Measurements from ENCODE around the gene RNF138.
A peak's percentile ranks its signal among the peaks of the same experiment; 100 is the strongest.
"Not testable (repeated sequence)": the region's sequence is repeated elsewhere in the genome, so short reads cannot be mapped to it uniquely, and the experiment has no call there.

The RNF138 gene

DNA sequence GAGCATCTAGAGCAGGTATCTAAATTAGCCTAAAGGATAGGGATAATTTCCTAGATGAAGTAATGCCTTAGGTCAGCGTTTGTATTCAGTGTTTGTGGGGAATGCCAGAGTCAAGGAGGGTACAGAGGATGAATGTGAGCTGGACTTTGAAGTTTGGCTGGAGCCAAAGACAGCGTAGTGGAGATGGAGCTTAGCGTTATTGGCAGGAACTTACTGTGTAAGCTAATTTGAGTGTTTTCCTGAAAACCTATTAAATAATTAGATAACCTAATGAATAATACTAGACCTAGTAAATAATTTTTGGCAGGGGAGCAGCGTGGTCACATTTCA is 4.2 kb downstream of the RNF138 start:
- no peak for DNase-seq (ENCODE audit: low spot score)

DNA sequence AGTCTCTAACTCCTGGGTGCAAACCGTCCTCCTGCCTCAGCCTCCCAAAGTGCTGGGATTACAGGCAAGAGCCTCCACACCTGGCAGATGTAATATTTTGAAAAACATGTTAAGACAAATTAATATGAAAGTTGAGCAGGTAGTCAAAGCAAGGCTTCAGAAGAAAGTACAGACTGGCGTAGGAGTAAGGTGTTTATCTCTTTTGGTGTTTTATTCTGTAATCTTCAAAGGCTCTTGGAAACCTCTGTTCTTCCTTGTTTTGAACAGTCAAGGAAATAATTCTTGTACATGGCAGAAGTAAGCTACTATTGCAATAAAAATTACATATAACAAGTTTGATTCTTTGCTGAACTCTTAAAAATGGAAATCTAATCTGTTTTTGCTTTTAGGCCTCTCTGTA is 5.3 kb downstream of the RNF138 start:
- DNase-seq (ENCODE audit: low spot score): no peak

DNA sequence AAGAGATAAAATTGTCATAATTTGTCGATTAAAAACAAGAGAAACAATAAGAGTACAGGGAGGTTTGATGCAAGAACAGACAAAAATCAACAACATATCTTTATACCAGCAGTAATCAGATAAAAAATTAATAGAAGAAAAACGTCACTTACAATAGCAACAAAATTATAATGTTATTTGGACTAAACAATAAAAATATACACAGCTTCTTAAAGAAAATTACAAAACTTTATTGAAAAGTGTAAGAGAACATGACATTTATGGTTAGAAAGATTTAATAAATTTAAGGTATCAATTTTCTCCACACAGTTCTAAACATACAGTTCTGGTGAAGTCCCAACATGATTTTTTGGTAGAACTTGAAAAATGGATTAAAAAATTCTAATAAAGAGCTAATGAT is 12.8 kb downstream of the RNF138 start:
- no peak for DNase-seq (ENCODE audit: low spot score)

DNA sequence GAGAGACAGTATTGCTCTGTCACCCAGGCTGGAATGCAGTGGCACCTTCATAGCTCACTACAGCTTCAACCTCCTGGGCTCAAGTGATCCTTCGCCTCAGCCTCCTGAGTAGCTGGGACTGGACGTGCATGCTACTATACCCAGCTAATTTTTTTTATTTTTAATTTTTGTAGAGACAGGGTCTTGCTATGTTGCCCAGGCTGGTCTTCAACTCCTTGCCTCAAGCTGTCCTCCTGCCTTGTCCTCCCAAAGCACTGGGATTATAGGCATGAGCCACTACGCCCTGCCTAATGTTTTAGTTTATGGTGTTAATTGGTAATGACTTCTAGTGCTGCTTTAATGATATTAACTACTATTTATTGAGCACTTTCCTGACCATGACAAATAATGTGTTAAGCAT is 18.3 kb downstream of the RNF138 start:
- DNase-seq (ENCODE audit: low spot score): no peak

DNA sequence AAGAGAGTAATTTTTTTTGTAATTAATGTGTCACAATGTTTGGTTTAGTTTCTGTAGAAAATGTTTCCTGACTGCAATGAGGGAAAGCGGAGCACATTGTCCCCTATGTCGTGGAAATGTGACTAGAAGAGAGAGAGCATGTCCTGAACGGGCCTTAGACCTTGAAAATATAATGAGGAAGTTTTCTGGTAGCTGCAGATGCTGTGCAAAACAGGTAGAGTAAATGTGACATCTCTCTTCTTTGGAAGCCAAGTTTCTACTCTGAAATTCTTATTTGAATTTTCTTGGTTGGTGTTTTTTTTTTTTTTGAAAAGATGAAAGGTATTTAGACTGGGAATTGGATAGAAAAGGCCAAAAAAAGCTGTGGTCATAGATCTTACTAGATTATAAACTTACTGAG is 20.0 kb downstream of the RNF138 start:
- DNase-seq (ENCODE audit: low spot score): no peak

DNA sequence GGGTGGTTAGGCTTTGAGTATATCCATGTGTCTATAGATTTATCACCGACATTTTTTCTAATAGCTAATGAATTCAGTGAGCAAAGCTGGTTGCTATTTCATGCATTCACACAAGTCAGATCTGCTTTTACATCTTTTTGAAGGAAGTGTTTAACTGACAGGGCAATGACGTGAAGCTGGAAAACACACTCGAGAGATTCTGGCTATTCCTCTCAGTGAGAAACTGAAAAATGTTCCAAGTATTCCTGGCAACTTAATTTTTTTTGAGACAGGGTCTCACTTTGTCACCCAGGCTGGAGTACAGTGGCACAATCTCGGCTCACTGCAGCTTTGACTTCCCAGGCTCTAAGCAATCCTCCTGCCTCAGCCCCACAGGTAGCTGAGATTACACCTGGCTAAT is 21.2 kb downstream of the RNF138 start:
- DNase-seq (ENCODE audit: low spot score): no peak

DNA sequence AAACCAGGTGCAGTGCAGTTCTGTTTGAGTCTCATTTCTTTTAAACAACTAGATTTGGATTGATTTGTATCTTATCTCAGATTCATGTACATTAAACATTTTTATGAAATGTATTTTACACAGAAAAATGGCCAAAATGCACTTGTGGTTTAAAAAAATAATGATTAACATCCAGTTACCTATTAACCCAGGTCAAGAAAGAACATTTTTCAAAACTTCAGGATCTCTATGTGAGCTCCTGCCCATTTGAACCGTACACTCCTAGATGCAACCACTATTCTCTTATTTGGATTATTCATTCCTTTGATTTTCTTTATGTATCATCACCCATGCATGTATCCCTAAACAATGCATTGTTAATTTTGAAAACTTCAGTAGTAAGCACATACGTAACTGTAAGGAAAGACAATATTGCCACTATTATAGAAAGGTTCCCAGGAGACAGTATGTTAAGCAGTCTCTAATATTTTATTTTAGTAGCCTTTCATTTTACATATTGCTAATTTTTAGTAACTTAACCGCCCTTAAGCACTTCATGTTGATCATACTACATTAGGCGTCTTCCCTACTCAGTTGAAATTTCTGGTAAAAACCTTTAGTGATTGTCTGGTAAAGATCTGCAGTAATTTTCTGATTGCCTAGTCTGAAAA is 22.7 kb downstream of the RNF138 start:
- DNase-seq (ENCODE audit: low spot score): no peak

DNA sequence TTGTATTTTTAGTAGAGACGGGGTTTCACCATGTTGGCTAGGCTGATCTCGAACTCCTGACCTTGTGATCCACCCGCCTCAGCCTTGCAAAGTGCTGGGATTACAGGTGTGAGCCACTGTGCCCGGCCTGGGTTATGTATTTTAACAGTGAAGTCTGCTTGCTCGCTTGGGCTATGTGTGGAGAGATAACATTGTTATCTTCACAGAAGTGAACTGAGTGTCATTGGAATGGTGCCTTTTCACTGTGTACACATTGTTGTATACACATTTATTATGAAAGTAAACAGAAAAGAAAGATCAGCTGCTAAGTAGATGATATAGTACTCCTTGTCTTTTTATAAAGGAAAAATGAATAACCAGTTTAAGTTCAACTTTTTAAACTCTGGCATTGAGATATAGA is 30.4 kb downstream of the RNF138 start:
- no peak for DNase-seq (ENCODE audit: low spot score)

DNA sequence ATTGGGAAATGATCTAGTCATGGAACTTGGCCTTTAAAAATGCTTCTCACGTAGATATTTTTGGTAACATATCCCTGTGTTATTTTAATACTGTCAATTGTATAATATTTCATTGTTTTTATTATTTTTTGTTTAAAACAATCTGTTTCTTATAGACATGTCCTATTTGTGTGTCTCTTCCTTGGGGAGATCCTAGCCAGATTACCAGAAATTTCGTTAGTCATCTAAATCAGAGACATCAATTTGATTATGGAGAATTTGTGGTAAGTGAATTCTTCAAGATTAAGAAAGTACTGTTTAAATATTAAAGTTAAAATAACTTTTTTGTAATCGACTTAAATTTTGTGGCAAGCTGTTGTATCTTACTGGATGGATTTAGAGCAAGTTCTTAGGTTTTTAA is 34.9 kb downstream of the RNF138 start:
- no peak for DNase-seq (ENCODE audit: low spot score)

DNA sequence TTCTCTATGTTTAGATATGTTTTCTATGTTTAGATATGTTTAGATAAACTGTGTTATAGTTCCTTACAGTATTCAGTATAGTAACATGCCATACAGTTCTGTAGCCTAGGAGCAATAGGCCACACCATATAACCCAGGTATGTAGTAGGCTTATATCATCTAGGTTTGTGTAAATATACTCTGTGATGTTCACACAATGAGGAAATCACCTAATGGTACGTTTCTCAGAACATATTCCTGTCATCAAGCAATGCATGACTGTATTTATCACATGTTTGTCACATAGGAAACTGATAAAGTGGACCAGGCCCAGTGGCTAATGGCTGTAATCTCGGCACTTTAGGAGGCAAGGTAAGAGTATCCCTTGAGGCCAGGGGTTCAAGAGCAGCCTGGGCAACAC is 44.0 kb downstream of the RNF138 start:
- no peak for DNase-seq (ENCODE audit: low spot score)

DNA sequence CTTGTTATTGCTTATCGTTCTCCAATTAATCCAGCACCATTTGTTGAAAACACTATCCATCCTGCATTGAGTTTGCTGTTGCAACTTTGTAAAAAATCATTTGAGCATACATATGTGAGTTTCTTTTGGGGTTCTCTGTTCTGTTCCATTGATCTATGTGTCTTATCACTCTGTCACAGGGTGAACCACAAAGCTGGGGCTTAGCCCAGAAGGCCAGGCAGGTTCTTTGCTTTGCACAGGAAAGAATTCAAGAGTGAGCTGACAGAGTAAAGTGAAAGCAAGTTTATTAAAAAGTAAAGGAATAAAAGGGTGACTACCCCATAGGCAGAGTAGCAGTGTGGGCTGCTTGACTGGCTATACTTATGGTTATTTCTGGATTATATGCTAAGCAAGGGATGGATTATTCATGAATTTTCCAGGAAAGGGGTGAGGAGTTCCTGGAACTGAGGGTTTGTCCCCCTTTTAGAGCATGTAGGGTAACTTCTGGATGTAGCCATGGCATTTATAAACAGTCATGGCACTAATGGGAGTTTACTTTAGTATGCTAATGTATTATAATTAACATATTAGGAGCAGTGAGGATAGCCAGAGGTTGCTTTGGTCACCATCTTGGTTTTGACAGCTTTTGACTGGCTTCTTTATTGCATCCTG is 46.8 kb downstream of the RNF138 start:
- DNase-seq (ENCODE audit: low spot score): no peak

DNA sequence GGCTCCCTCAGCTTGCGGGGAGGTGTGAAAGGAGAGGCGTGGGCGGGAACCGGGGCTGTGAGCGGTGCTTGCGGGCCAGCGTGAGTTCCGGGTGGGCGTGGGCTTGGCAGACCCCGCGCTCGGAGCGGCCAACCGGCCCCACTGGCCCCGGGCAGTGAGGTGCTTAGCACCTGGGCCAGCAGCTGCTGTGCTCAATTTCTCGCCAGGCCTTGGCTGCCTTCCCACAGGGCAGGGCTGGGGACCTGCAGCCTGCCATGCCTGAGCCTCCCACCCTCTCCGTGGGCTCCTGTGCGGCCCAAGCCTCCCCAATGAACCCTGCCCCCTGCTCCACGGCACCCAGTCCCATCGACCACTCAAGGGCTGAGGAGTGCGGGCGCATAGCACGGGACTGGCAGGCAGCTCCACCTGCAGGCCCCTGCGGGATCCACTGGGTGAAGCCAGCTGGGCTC is 48.2 kb downstream of the RNF138 start:
- DNase-seq (ENCODE audit: low spot score): no peak

DNA sequence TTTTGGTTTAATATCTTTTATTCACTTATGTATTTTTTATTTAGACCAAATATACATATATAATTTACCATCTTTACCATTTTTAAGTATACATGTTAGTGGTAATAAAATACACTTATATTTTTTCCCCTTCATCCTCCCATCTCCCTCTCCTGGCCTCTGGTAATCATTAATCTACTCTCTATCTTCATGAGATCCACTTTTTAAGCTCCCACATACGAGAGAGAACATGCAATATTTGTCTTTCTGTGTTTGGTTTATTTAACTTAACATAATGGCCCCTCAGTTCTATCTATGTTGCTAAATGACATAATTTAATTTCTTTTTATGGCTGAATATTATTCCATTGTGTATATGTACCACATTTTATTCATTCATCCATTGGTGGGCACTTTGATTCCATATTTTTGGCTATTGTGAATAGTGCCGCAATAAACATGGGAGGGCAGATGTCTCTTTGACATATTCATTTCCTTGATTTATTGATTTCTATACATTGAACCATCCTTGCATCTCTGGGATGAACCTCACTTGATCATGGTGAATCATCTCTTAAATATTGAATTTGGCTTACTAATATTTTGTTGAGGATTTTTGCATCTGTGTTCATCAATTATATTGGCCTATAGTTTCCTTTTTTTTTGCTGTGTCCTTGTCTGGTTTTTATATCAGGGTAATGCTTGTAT is 56.7 kb downstream of the RNF138 start:
- DNase-seq (ENCODE audit: low spot score): no peak

DNA sequence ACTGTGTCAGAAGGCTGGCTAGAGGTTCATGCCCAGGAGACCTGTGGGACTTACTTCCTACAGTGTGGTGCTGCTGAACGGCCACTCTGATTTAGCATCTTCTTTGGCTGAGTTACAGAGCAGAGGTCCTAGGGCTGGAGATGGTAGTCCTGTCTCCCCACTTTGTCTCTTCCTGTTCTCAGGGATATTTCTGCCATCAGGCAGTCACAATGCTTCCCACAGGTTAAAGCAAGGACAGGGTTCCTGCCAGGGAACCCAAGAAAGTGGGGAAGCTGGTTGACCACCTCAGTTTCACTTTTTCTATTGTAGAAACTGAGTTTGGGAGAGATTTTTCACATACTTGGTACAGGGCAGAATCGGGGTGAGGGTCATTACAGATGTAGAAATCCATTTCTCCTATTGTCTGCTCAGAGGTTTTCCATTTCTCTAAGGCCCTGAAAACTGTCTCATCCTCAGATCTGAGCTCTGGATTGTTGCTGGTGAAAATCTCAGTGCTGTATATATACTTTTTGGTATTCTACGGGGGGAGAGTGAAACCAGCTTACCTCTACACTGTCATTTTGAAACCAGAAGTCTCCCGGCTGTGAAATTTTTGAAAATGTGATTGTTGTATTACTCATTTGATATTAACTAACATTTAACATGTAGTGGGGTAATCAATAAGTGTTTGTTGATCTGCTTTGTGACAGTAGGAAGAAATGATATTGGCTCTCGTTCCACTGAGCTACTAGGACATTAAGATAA is 61.2 kb downstream of the RNF138 start:
- DNase-seq (ENCODE audit: low spot score): no peak

DNA sequence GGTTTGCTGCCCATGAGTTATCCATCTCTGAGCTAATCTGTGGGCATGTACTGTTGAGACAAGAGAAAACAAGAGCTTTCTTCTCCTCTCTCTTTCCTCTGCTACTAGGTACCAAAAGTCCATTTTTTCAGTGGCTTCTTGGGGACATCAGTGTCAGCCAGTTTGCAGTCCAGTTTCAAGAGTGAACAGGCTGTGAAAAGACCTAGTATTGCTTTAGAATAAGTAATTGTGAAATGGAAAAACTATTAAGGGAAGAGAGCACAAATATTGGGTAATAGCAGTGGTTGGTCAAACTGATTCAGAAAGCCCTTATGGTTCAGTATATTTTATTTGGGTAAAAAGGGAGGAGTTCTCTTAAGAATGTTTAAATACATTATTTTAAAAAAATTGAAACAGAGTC is 65.2 kb downstream of the RNF138 start:
- no peak for DNase-seq (ENCODE audit: low spot score)

DNA sequence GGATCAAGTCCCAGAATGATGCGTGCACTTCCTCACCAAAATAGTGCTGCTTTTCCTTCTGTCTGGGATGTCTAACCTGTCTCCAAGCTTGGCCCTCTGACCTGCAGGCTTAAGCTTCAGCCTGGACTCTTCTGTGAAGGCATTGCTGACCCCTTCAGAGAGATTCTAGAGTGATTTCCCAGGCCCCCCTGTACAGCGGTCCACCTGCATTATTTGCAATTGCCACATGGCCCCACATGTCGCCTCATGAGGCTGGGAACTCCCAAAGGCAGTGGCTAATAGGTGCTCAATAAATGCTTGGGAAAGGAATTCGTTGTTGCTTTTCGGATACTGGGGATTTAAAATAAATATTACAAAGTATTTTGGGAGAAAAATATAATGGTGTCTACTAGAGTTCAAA is 65.9 kb downstream of the RNF138 start:
- DNase-seq (ENCODE audit: low spot score): no peak

DNA sequence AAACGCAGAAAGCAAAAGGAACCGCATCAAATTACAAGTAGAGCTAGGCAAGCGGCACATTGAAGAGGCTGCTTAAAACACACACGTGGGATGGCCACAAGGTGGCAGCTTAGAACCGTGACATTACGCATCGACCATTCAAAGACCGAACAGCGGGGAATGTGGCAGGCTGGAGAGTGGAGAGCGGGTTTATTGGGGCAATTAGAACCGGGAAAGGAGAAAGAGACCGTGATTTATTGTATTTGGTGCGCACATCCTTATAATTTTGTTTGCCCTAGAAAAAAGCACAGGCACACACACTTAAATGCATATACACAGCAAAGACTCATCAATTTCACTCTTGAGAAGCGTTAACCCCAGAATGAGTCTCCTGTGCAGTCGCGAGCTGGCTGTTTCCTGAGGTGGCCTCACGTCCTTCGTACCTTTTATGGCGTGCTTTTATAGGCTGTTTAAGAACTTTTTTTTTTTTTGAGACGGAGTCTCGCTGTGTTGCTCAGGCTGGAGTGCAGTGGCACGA is 66.5 kb downstream of the RNF138 start:
- DNase-seq (ENCODE audit: low spot score): peak; percentile 23

DNA sequence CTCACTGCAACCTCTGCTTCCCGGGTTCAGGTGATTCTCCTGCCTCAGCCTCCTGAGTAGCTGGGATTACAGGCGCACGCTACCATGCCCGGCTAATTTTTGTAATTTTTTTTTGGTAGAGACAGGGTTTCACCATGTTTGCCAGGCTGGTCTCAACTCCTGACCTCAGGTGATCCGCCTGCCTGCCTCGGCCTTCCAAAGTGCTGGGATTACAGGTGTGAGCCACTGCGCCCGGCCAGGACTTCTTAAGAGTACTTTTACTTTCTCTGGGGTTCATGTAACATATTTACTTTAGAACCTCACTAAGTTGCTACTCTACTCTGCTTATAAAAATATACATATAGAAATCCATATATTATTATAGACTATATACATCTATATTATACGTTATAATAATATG is 67.0 kb downstream of the RNF138 start:
- not testable (repeated sequence) for DNase-seq (ENCODE audit: low spot score)

DNA sequence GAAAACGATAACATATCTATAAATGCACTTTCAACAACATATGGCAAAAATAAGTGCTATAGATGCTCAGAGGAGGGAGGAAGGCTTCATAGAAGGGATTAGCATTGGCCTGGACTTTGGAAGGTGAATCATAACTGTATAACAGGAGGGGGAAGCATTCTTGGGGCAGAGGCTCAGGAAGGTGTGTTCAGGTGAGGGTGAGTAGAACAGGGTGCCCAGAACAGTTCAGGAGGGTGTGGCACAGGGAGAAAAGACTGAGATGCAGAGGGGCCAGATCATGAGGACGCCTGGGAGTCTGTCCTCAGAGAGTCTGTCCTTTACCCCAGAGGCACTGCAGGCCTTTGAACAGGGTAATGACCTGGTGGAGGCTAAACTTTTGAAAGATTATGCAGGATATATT is 68.9 kb downstream of the RNF138 start:
- no peak for DNase-seq (ENCODE audit: low spot score)

DNA sequence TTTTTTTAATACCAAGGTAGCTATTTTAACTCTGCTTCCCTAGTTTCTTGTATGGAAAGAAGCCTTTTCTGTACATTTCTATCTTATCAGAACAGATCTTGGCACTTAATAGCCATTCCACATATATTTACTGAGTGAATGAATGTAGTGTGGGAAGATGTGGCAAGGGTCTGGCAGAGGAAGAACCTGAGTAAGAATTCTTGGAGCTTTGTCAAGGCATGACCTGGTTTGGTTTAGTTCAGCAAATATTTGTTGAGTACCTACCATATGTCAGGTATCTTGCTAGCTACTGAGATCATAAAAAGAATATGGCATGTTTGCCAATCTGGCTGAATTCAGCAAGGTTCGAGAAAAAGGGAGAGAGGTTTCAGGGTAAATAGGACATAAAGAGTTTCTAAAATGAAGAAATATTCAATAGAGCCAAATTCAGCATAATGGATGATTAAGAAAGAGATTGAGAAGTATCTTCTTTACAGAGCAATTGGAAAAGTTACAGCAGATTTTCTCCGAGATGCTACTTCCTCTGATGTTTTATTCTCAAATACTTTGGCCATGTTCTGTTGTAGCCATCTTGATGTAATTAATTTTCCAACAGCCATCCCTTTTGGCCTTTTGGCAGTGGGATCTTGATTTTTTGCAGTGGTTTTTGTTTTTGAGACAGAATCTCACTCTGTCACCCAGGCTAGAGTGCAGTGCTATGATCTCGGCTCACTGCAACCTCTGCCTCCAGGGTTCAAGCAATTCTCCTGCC is 76.5 kb downstream of the RNF138 start:
- no peak for DNase-seq (ENCODE audit: low spot score)

DNA sequence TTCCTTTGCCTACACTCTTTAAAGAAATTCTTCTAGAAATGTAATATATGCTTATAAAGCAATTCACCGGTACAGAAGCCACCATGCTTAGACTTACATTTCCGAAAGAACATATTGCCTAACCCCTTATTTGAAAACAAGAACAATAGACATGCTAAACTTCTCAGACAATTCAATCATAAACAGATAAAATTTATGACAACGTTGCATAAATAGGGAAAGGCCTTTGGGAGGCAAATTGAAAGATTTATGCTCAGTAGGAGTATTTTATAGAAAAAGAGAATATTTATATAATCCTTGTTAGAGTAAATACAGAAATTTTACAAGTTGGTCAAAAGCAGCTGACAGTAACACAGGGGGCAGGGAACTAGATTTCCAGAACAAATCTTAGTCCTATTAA is 82.0 kb downstream of the RNF138 start:
- no peak for DNase-seq (ENCODE audit: low spot score)

DNA sequence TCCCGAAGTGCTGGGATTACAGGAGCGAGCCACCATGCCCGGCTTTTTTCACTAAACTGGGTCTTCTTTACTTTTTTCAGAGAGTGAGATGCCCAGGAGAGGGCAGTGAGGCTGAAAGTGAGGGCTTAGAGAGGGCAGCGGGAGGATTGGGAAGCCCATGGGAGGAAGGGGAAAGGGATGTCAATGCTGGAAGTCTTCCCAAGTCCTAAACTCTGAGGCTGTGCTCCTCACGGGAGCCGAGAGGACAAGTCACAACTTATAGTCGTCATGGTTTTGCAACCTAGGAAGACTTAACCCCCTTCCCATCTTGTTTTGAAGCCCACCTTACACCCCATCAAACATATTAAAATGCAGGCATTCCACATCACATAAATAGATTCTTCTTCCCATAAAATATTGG is 83.0 kb downstream of the RNF138 start:
- DNase-seq (ENCODE audit: low spot score): no peak

Measured in HuH-7.5 (cell line).